PFSK-1 (cell line): Measurements from ENCODE around the gene ETS2.

Source experiments
- FOXP2 ChIP-seq: optimal IDR thresholded peaks from 2 replicates; pipeline ENCODE3; 2011; ENCODE audit warnings: borderline replicate concordance, control low read depth, inconsistent platforms; ENCODE audit not compliant: insufficient read depth; ENCODE audit errors: extremely low read length, extremely low read depth
- POLR2AphosphoS5 ChIP-seq: IDR thresholded peaks from 2 replicates; pipeline ENCODE4 v1.6.1; 2012; ENCODE audit warnings: low read depth, mild to moderate bottlenecking, control low read depth, low read length, moderate library complexity
- REST ChIP-seq, 2 experiments: IDR thresholded peaks; 2 replicates each; pipeline versions ENCODE4 v1.6.1 to v1.8.0; 2011 to 2012; ENCODE audit warnings: low read depth in 2 of 2, low read length in 2 of 2, control low read depth in 1 of 2, inconsistent platforms in 1 of 2, mild to moderate bottlenecking in 1 of 2, moderate library complexity in 1 of 2; ENCODE audit not compliant: insufficient read depth in 1 of 2
- SIN3A ChIP-seq: IDR thresholded peaks from 2 replicates; pipeline ENCODE4 v1.6.1; 2012; ENCODE audit warnings: mild to moderate bottlenecking, low read length, moderate library complexity, borderline replicate concordance; ENCODE audit not compliant: insufficient read depth
- TAF1 ChIP-seq: IDR thresholded peaks from 2 replicates; pipeline ENCODE4 v1.6.1; 2012; ENCODE audit warnings: low read length, control low read depth, borderline replicate concordance; ENCODE audit not compliant: insufficient read depth

ETS2 gene

GRCh38 chr21:38773099-38774061 is 32.3 kb upstream of the ETS2 start:
- TF ChIP-seq REST (IDR thresholded peaks at IDR 0.05; ENCODE audit: insufficient read depth in 1 of 2, low read depth in 2 of 2, low read length in 2 of 2) (no peak; a peak in 1 of 4 replicates), FOXP2 (peak; percentile 3), POLR2AphosphoS5 (no peak), SIN3A (peak; percentile 51; the same call in 1 of the 2 replicates), TAF1 (no peak)

GRCh38 chr21:38774152-38774551 is 31.6 kb upstream of the ETS2 start:
- TF ChIP-seq FOXP2 (no peak), SIN3A (no peak), POLR2AphosphoS5 (no peak), TAF1 (no peak), REST (IDR thresholded peaks at IDR 0.05; ENCODE audit: insufficient read depth in 1 of 2, low read depth in 2 of 2, low read length in 2 of 2) (no peak)

GRCh38 chr21:38774586-38775285 is 31.0 kb upstream of the ETS2 start:
- TF ChIP-seq FOXP2 = no peak
- no peak for TF ChIP-seq TAF1
- TF ChIP-seq REST (IDR thresholded peaks at IDR 0.05; ENCODE audit: insufficient read depth in 1 of 2, low read depth in 2 of 2, low read length in 2 of 2) = no peak
- no peak for TF ChIP-seq POLR2AphosphoS5
- no peak for TF ChIP-seq SIN3A

- TF ChIP-seq REST (IDR thresholded peaks at IDR 0.05; ENCODE audit: insufficient read depth in 1 of 2, low read depth in 2 of 2, low read length in 2 of 2) = no peak
- TF ChIP-seq SIN3A = no peak
Observed at GRCh38 chr21:38775733-38776132, 30.0 kb upstream of the ETS2 start.
